H9 (cell line): Measurements from ENCODE around the gene TMPRSS7. TPM values are rescaled to one million over a fixed set of nuclear protein-coding genes. Genes with fewer than 3 reads are reported as not detected.

Experiments used
- DNase-seq: peaks from one replicate; pipeline ENCODE4 v3.0.0-alpha.2; 2017
- H2AFZ ChIP-seq: one replicate; pipeline ENCODE4 v1.6.1; 2013; ENCODE audit warnings: mild to moderate bottlenecking, low read length, control low read depth, moderate library complexity
- H2AK5ac ChIP-seq: 2 replicates; pipeline ENCODE4 v1.6.1; 2013; ENCODE audit warnings: low read length, control low read depth, mixed read lengths; ENCODE audit not compliant: insufficient read length
- H2BK120ac ChIP-seq: one replicate; pipeline ENCODE4 v1.6.1; 2013; ENCODE audit warnings: low read depth, mild to moderate bottlenecking, low read length, control low read depth, inconsistent platforms; ENCODE audit not compliant: poor library complexity, severe bottlenecking
- H2BK12ac ChIP-seq: 2 replicates; pipeline ENCODE4 v1.6.1; 2013; ENCODE audit warnings: low read length, control low read depth, mixed read lengths, low read depth; ENCODE audit not compliant: insufficient read length
- H2BK15ac ChIP-seq: 2 replicates; pipeline ENCODE4 v1.6.1; 2013; ENCODE audit warnings: low read depth, low read length, control low read depth
- H2BK20ac ChIP-seq: one replicate; pipeline ENCODE4 v1.6.1; 2013; ENCODE audit warnings: low read depth, mild to moderate bottlenecking, low read length, control low read depth, inconsistent platforms; ENCODE audit not compliant: poor library complexity, severe bottlenecking
- H2BK5ac ChIP-seq: 2 replicates; pipeline ENCODE4 v1.6.1; 2013; ENCODE audit warnings: low read length, control low read depth, mixed read lengths; ENCODE audit not compliant: insufficient read length
- H3K14ac ChIP-seq: 2 replicates; pipeline ENCODE4 v1.6.1; 2013; ENCODE audit warnings: low read length, control low read depth; ENCODE audit not compliant: insufficient read depth
- H3K18ac ChIP-seq: 2 replicates; pipeline ENCODE4 v1.6.1; 2013; ENCODE audit warnings: low read depth, mild to moderate bottlenecking, mixed read lengths, low read length, control low read depth; ENCODE audit not compliant: insufficient read length
- H3K23ac ChIP-seq: 2 replicates; pipeline ENCODE4 v1.6.1; 2013; ENCODE audit warnings: low read length, control low read depth, mixed read lengths, low read depth; ENCODE audit not compliant: insufficient read length
- H3K23me2 ChIP-seq: 2 replicates; pipeline ENCODE4 v1.6.1; 2013; ENCODE audit warnings: low read depth, mild to moderate bottlenecking, mixed read lengths, low read length, control low read depth; ENCODE audit not compliant: insufficient read length, poor library complexity, severe bottlenecking
- H3K27ac ChIP-seq: 2 replicates; pipeline ENCODE4 v1.5.1; 2013; ENCODE audit warnings: low read length, control low read depth, mixed read lengths, low read depth; ENCODE audit not compliant: insufficient read length
- H3K27me3 ChIP-seq: 2 replicates; pipeline ENCODE4 v1.6.1; 2013; ENCODE audit warnings: low read length, control low read depth, inconsistent platforms; ENCODE audit not compliant: insufficient read depth
- H3K4ac ChIP-seq: 2 replicates; pipeline ENCODE4 v1.6.1; 2013; ENCODE audit warnings: low read depth, mild to moderate bottlenecking, control low read depth, inconsistent platforms, low read length, moderate library complexity
- H3K4me1 ChIP-seq: 2 replicates; pipeline ENCODE4 v1.6.1; 2013; ENCODE audit warnings: low read length, control low read depth, inconsistent platforms; ENCODE audit not compliant: insufficient read depth
- H3K4me2 ChIP-seq: 2 replicates; pipeline ENCODE4 v1.6.1; 2013; ENCODE audit warnings: low read length, control low read depth, mixed read lengths; ENCODE audit not compliant: insufficient read length, insufficient read depth
- H3K56ac ChIP-seq: 2 replicates; pipeline ENCODE4 v1.6.1; 2013; ENCODE audit warnings: low read depth, mild to moderate bottlenecking, mixed read lengths, low read length, control low read depth; ENCODE audit not compliant: insufficient read length
- H3K79me1 ChIP-seq: 2 replicates; pipeline ENCODE4 v1.6.1; 2013; ENCODE audit warnings: low read depth, mild to moderate bottlenecking, moderate library complexity, low read length, control low read depth, inconsistent platforms; ENCODE audit not compliant: insufficient read depth, poor library complexity, severe bottlenecking
- H3K79me2 ChIP-seq: 2 replicates; pipeline ENCODE4 v1.6.1; 2013; ENCODE audit warnings: low read length, control low read depth, inconsistent platforms; ENCODE audit not compliant: insufficient read depth
- H3K9ac ChIP-seq: 2 replicates; pipeline ENCODE4 v1.6.1; 2013; ENCODE audit warnings: low read length, control low read depth, mixed read lengths; ENCODE audit not compliant: insufficient read length; ENCODE audit errors: extremely low read depth
- H3K9me3 ChIP-seq: one replicate; pipeline ENCODE4 v1.6.1; 2013; ENCODE audit warnings: low read depth, low read length, inconsistent platforms; ENCODE audit not compliant: control insufficient read depth
- H3T11ph ChIP-seq: one replicate; pipeline ENCODE4 v1.6.1; 2013; ENCODE audit warnings: mild to moderate bottlenecking, low read length, control low read depth, inconsistent platforms
- H4K20me1 ChIP-seq: one replicate; pipeline ENCODE4 v1.6.1; 2013; ENCODE audit not compliant: control insufficient read depth, insufficient read length, insufficient read depth
- H4K5ac ChIP-seq: 2 replicates; pipeline ENCODE4 v1.6.1; 2013; ENCODE audit warnings: low read depth, mild to moderate bottlenecking, mixed read lengths, low read length, control low read depth; ENCODE audit not compliant: insufficient read length
- H4K8ac ChIP-seq: replicated peaks from 2 replicates; pipeline ENCODE4 v1.6.1; 2013; ENCODE audit warnings: low read length, control low read depth, mixed read lengths, low read depth; ENCODE audit not compliant: insufficient read length
- H4K91ac ChIP-seq: 2 replicates; pipeline ENCODE4 v1.6.1; 2013; ENCODE audit warnings: low read depth, mild to moderate bottlenecking, moderate library complexity, mixed read lengths, low read length, control low read depth; ENCODE audit not compliant: insufficient read length
- H3K27ac Mint-ChIP-seq, 3 experiments: 2 replicates in 2 of 3; 3 replicates in 1 of 3; pipeline ENCODE4 v1.8.0; 2020 to 2021; ENCODE audit warnings: mixed read lengths in 3 of 3, mild to moderate bottlenecking in 1 of 3, moderate library complexity in 1 of 3
- H3K27me3 Mint-ChIP-seq: 2 replicates; pipeline ENCODE4 v1.8.0; 2021; ENCODE audit warnings: low read depth, mild to moderate bottlenecking, moderate library complexity, mixed read lengths
- H3K36me3 Mint-ChIP-seq, 3 experiments: 2 replicates in 2 of 3; 3 replicates in 1 of 3; pipeline ENCODE4 v1.8.0; 2020 to 2021; ENCODE audit warnings: low read depth in 3 of 3, mixed read lengths in 3 of 3; ENCODE audit not compliant: insufficient read depth in 1 of 3
- H3K4me1 Mint-ChIP-seq, 2 experiments: 2 replicates each; pipeline ENCODE4 v1.8.0; 2020; ENCODE audit warnings: mixed read lengths in 2 of 2
- H3K4me3 Mint-ChIP-seq, 2 experiments: 2 replicates in 1 of 2; 3 replicates in 1 of 2; pipeline ENCODE4 v1.8.0; 2020 to 2021; ENCODE audit warnings: mild to moderate bottlenecking in 2 of 2, mixed read lengths in 2 of 2, moderate library complexity in 1 of 2
- H3K9me3 Mint-ChIP-seq, 2 experiments: 2 replicates in 1 of 2; 3 replicates in 1 of 2; pipeline ENCODE4 v1.8.0; 2020; ENCODE audit warnings: mild to moderate bottlenecking in 2 of 2, mixed read lengths in 2 of 2, moderate library complexity in 1 of 2
- WGBS: extraction: QIAGEN DNeasy Blood & Tissue Kit; methylation state at CpG from one replicate; pipeline ENCODE4 v1.1.7; 2013; ENCODE audit warnings: missing lambda C conversion rate, low lambda C conversion rate, mixed read lengths; ENCODE audit not compliant: insufficient read length; ENCODE audit errors: extremely low coverage; 5-methylcytosine and 5-hydroxymethylcytosine counted together
- total RNA-seq: library from RNA; stranded (reverse); gene quantifications from 2 replicates; pipeline ENCODE4 v1.2.1, GENCODE V29; 2021
- TF ChIP-seq, protein P1 (sequence below): fragments of 200-600 bp; sonication (generic); conservative IDR thresholded peaks from 3 replicates; pipeline ENCODE4 v1.8.0; 2021; ENCODE audit warnings: antibody characterized with exemption, mild to moderate bottlenecking

TMPRSS7 gene
- total RNA-seq, 1 experiment from 2014 or later = not detected

DNA sequence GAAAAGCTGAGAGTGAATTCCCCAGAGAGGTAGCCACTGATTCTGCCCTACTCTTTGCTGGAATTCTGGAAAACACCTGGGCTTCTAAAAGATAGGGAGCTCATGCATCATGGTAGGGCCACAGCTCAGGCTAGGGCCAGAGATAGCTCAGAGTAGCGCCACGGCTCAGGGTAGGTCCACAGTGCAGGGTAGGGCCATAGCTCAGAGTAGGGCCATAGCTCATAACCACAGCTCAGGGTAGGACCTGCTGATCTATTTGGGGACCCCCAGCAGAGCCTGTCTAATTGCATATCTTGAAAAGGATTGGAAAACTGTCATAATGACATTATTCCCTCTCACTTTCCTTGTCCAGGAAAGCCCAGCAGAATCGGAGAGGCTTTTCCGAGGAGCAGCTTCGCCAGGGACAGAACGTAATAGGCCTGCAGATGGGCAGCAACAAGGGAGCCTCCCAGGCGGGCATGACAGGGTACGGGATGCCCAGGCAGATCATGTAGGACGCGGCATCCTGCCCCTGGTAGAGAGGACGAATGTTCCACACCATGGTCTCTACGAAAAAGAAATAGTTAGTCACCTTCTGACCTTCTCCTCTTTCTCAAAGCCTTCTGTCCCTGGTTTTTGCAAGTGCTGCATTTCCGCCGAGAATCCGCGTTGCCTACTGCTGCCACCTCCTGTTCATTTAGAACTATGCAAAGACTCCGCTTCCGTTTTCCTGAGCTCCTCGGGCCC is 21.3 kb upstream of the TMPRSS7 start:
- Histone ChIP-seq H3K18ac (no peak overlapping the region), H3K27me3 (no peaks in the 10 kb centered on the region), H2AFZ (no peak overlapping the region), H3K4me2 (no peak overlapping the region), H3K23me2 (no peaks in the 10 kb centered on the region), H2AK5ac (no peak overlapping the region), H4K91ac (no peak overlapping the region), H3K9me3 (no peaks in the 10 kb centered on the region), H3K27ac (no peak overlapping the region), H2BK5ac (no peak overlapping the region), H2BK120ac (no peak overlapping the region), H3K23ac (no peak overlapping the region), H4K5ac (no peak overlapping the region), H3K56ac (no peak overlapping the region), H3K4me1 (no peaks in the 10 kb centered on the region), H3T11ph (no peak overlapping the region), H2BK12ac (no peak overlapping the region), H2BK20ac (no peak overlapping the region), H3K14ac (no peak overlapping the region), H3K79me2 (no peaks in the 10 kb centered on the region), H4K20me1 (no peaks in the 10 kb centered on the region), H3K4ac (no peak overlapping the region), H2BK15ac (no peak overlapping the region), H4K8ac (no peak overlapping the region), H3K79me1 (no peaks in the 10 kb centered on the region), H3K9ac (no peak overlapping the region)
- no peak overlapping the region for H3K27ac Mint-ChIP-seq
- DNase-seq = peak; percentile 67
- no CpG with 5 or more reads among the region's 19 CpGs for WGBS
- TF ChIP-seq, protein P1, sequence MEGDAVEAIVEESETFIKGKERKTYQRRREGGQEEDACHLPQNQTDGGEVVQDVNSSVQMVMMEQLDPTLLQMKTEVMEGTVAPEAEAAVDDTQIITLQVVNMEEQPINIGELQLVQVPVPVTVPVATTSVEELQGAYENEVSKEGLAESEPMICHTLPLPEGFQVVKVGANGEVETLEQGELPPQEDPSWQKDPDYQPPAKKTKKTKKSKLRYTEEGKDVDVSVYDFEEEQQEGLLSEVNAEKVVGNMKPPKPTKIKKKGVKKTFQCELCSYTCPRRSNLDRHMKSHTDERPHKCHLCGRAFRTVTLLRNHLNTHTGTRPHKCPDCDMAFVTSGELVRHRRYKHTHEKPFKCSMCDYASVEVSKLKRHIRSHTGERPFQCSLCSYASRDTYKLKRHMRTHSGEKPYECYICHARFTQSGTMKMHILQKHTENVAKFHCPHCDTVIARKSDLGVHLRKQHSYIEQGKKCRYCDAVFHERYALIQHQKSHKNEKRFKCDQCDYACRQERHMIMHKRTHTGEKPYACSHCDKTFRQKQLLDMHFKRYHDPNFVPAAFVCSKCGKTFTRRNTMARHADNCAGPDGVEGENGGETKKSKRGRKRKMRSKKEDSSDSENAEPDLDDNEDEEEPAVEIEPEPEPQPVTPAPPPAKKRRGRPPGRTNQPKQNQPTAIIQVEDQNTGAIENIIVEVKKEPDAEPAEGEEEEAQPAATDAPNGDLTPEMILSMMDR = peak; percentile 84
- no peak overlapping the region for H3K4me3 Mint-ChIP-seq
- peaks cover 0 to 3% (median 0%) of the 10 kb centered on the region in 3 experiments; a peak in 3 of 7 replicates for H3K36me3 Mint-ChIP-seq
- H3K4me1 Mint-ChIP-seq = no peaks in the 10 kb centered on the region
- H3K27me3 Mint-ChIP-seq = no peaks in the 10 kb centered on the region
- no peaks in the 10 kb centered on the region for H3K9me3 Mint-ChIP-seq
